ENCODE results near the gene ERCC6L. TPM values are rescaled to one million over a fixed set of nuclear protein-coding genes. Genes with fewer than 3 reads are reported as not detected.

ERCC6L gene
- total RNA-seq: 1 to 10 TPM in 3 of 8 experiments, under 1 TPM in 5; 0.15 to 7.5 (median 0.93) TPM

- Histone ChIP-seq H3K27ac (peak within 1 kb of the TSS in 1 of 2 donors; percentile 15), H3K4me3 (peak within 1 kb of the TSS; percentile 25 to 41 (median 28)), H3K4me1 (replicated peaks in 1 of 2) (no peaks in the 10 kb centered on the region)
- in situ Hi-C loops (cut with MboI; ENCODE audit: low pct_unique_long_range_greater_than_20kb in 2 of 9, low sequenced_read_pairs in 9 of 9, unreplicated experiment in 9 of 9): no loop called here
- peak; percentile 94 to 100 (median 100) for ATAC-seq (replicated peaks in 6 of 8)
- 10 to 28% methylated on average over 4 to 7 of the region's 59 CpGs; no CpG with 5 or more reads in 8 of the 10 experiments for WGBS, 10 experiments
These were observed at the start of gene ERCC6L for GRCh38 chrX:72238721-72239475. Gene ERCC6L, minus strand, starts transcription at chrX:72239027. Its CDS starts 116 bp downstream, at chrX:72238911.

GRCh38 chrX:72282302-72282701 is 43.5 kb upstream of the ERCC6L start:
- Histone ChIP-seq H3K4me1 (replicated peaks in 1 of 2) (no peaks in the 10 kb centered on the region), H3K27ac (no peak overlapping the region), H3K4me3 (no peak overlapping the region)
- in situ Hi-C loops (cut with MboI; ENCODE audit: low pct_unique_long_range_greater_than_20kb in 2 of 9, low sequenced_read_pairs in 9 of 9, unreplicated experiment in 9 of 9): loop anchor here in 1 of 9 experiments (25.0 kb wide), 1 partner anchor 255 kb away; no protein-coding TSS in a partner anchor
- 83 to 100% (median 100%) methylated on average over 1 of the region's 1 CpG; no CpG with 5 or more reads in 5 of the 10 experiments for WGBS, 10 experiments
- ATAC-seq (replicated peaks in 6 of 8): no peak

DNA sequence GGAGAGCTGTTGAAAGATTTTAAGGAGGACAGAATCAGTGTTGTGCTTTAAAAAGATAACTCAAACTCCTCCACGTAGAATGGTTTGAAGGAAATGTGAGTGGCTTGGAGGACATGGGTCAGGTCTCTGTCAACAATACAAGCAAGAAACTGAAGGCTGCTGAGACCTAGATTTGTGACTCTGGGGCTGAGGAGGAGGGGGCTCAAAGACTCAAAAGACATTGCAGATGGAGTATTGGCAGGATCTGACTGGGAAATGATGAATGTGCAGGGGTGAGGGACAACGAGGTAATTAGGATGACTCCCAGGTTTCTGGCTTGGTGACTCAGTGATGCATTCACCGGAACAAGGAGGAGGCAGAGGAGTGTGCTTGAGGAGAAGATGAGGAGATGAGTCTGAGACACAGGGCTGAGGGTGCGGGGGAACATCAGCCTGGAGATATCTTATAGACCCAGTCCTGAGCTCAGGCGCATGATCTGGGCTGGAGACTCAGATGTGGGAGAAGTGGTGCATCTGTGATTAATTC is 41.6 kb upstream of the ERCC6L start:
- Histone ChIP-seq H3K4me3 (no peak overlapping the region), H3K4me1 (replicated peaks in 1 of 2) (peaks cover 2 to 8% of the 10 kb centered on the region in 2 donors), H3K27ac (no peak overlapping the region)
- in situ Hi-C loops (cut with MboI; ENCODE audit: low pct_unique_long_range_greater_than_20kb in 2 of 9, low sequenced_read_pairs in 9 of 9, unreplicated experiment in 9 of 9): loop anchor here in 1 of 9 experiments (25.0 kb wide), 1 partner anchor 257 kb away; no protein-coding TSS in a partner anchor
- WGBS, 10 experiments: 29 to 80% (median 50%) methylated on average over 1 to 3 of the region's 5 CpGs; no CpG with 5 or more reads in 7 of the 10 experiments
- ATAC-seq (replicated peaks in 6 of 8): peak in 3 of 8 experiments; percentile 12 to 40 (median 26)

DNA sequence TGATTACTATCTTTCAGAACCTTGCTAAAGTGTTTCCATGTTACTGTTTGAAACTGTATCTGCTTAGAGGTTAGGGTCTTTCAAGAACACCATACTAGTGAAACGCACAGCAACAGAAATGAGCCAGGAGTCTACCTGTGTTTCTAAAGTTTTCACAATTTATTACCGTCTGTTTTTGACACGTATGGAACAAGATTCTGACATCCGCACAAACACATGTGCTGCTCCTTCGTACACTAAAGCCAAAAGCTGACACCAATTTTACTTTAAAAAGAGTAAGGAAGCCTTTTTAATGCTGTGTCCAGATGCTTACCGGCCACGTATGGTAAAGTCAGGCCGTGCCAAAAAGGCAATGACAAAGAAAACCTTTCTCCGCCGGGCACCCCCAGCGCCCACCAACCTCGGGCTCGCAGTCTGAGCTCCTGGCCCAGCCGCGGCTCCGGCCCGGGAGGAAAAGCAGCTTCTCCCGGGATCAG is 37.7 kb upstream of the ERCC6L start:
- Histone ChIP-seq H3K4me1 (replicated peaks in 1 of 2) (peaks cover 3 to 15% of the 10 kb centered on the region in 2 donors), H3K27ac (peak overlapping the region; percentile 43 to 91), H3K4me3 (peak overlapping the region; percentile 49 to 90 (median 74))
- ATAC-seq (replicated peaks in 6 of 8): no peak
- WGBS, 10 experiments: 0 to 28% (median 0%) methylated on average over 1 to 8 of the region's 18 CpGs; no CpG with 5 or more reads in 5 of the 10 experiments
- in situ Hi-C loops (cut with MboI; ENCODE audit: low pct_unique_long_range_greater_than_20kb in 2 of 9, low sequenced_read_pairs in 9 of 9, unreplicated experiment in 9 of 9): loop anchor here in 1 of 9 experiments (25.0 kb wide), 1 partner anchor 261 kb away; no protein-coding TSS in a partner anchor

GRCh38 chrX:72274526-72274925 is 35.7 kb upstream of the ERCC6L start:
- Histone ChIP-seq H3K4me3 (no peak overlapping the region), H3K27ac (no peak overlapping the region), H3K4me1 (replicated peaks in 1 of 2) (peaks cover 3 to 15% of the 10 kb centered on the region in 2 donors)
- ATAC-seq (replicated peaks in 6 of 8): no peak
- in situ Hi-C loops (cut with MboI; ENCODE audit: low pct_unique_long_range_greater_than_20kb in 2 of 9, low sequenced_read_pairs in 9 of 9, unreplicated experiment in 9 of 9): no loop called here
- 17 to 83% (median 62%) methylated on average over 1 to 5 of the region's 5 CpGs; no CpG with 5 or more reads in 6 of the 10 experiments for WGBS, 10 experiments

DNA sequence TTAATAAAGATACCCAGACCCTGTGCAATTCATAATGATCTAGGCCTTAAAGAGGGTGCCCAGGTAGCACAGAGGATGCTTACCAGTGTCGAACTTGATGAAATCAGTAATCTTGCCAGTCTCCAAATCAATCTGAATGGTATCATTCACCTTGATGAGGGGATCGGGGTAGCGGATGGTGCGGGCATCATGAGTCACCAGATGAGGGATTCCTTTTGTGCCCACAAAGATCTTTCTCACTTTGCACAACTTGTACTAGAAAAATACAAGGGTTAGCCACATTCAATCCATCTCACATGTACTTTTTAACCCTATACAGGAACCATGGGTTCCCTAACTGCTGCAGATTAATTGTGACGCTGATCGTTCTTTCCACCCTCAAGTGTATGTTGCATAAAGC is 34.9 kb upstream of the ERCC6L start:
- in situ Hi-C loops (cut with MboI; ENCODE audit: low pct_unique_long_range_greater_than_20kb in 2 of 9, low sequenced_read_pairs in 9 of 9, unreplicated experiment in 9 of 9): no loop called here
- 68 to 86% (median 79%) methylated on average over 1 to 5 of the region's 6 CpGs; no CpG with 5 or more reads in 7 of the 10 experiments for WGBS, 10 experiments
- Histone ChIP-seq H3K27ac (no peak overlapping the region), H3K4me1 (replicated peaks in 1 of 2) (peaks cover 3 to 15% of the 10 kb centered on the region in 2 donors), H3K4me3 (no peak overlapping the region)
- no peak for ATAC-seq (replicated peaks in 6 of 8)

DNA sequence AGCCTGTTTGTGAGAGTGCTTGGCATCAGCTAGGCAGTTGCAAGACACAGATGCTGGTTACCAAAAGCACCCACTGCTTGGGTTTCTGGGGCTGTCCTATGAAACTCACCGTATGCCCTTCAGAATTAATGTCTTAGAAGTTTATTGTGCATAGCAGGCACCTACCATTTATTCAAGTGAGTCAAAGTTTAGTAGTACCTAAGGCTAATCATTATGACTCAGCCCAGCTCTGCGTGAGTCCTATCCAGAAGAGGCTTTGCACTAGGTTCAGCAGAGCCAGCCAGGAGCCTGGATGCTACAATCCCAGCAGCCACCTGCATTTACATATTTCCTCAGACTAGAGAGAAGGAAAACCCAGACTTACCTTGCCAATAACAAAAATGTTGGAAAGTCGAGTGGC is 34.0 kb upstream of the ERCC6L start:
- Histone ChIP-seq H3K4me3 (no peak overlapping the region), H3K4me1 (replicated peaks in 1 of 2) (peaks cover 3 to 15% of the 10 kb centered on the region in 2 donors), H3K27ac (no peak overlapping the region)
- peak in 1 of 8 experiments; percentile 10 for ATAC-seq (replicated peaks in 6 of 8)
- in situ Hi-C loops (cut with MboI; ENCODE audit: low pct_unique_long_range_greater_than_20kb in 2 of 9, low sequenced_read_pairs in 9 of 9, unreplicated experiment in 9 of 9): no loop called here
- WGBS, 10 experiments: 29 to 100% (median 80%) methylated on average over 1 to 2 of the region's 3 CpGs; no CpG with 5 or more reads in 7 of the 10 experiments

DNA sequence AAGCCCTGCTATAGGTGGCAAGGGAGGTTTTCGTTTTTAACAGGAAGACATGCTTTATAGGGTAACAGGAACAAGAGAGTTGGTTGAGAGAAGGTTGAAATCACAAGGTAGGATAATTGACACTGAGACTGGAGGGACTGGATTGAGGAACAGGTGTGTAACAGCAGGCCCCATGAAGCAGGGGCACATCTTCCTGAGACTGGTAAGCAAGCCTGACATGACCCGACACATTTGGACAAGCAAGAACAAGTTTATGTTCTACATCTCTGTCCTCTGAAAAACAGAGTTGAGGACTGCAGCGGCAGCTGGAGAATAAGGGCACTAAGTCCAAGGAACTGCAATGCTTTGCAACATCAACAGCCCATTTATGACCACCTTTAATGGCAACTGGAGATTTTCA is 33.0 kb upstream of the ERCC6L start:
- H3K4me1 ChIP-seq (replicated peaks in 1 of 2): peaks cover 3 to 15% of the 10 kb centered on the region in 2 donors
- H3K4me3 ChIP-seq: no peak overlapping the region
- ATAC-seq (replicated peaks in 6 of 8): no peak
- in situ Hi-C loops (cut with MboI; ENCODE audit: low pct_unique_long_range_greater_than_20kb in 2 of 9, low sequenced_read_pairs in 9 of 9, unreplicated experiment in 9 of 9): no loop called here
- 0 to 100% (median 23%) methylated on average over 1 to 3 of the region's 3 CpGs; no CpG with 5 or more reads in 6 of the 10 experiments for WGBS, 10 experiments
- H3K27ac ChIP-seq: no peak overlapping the region

- 17 to 80% (median 53%) methylated on average over 1 to 2 of the region's 3 CpGs; no CpG with 5 or more reads in 7 of the 10 experiments for WGBS, 10 experiments
- ATAC-seq (replicated peaks in 6 of 8): no peak
- H3K27ac ChIP-seq: no peak overlapping the region
- in situ Hi-C loops (cut with MboI; ENCODE audit: low pct_unique_long_range_greater_than_20kb in 2 of 9, low sequenced_read_pairs in 9 of 9, unreplicated experiment in 9 of 9): no loop called here
- H3K4me3 ChIP-seq: no peak overlapping the region
- H3K4me1 ChIP-seq (replicated peaks in 1 of 2): peaks cover 3 to 15% of the 10 kb centered on the region in 2 donors
These were observed 32.4 kb upstream of the ERCC6L start for GRCh38 chrX:72271091-72271788.

- in situ Hi-C loops (cut with MboI; ENCODE audit: low pct_unique_long_range_greater_than_20kb in 2 of 9, low sequenced_read_pairs in 9 of 9, unreplicated experiment in 9 of 9): no loop called here
- H3K4me3 ChIP-seq: no peak overlapping the region
- H3K4me1 ChIP-seq (replicated peaks in 1 of 2): peaks cover 1 to 7% of the 10 kb centered on the region in 2 donors
- no peak for ATAC-seq (replicated peaks in 6 of 8)
- 75 to 80% methylated on average over 1 to 2 of the region's 5 CpGs; no CpG with 5 or more reads in 8 of the 10 experiments for WGBS, 10 experiments
- H3K27ac ChIP-seq: no peak overlapping the region
These were observed 31.6 kb upstream of the ERCC6L start for GRCh38 chrX:72270316-72270866.

- no peak overlapping the region for H3K4me3 ChIP-seq
- H3K27ac ChIP-seq: no peak overlapping the region
- H3K4me1 ChIP-seq (replicated peaks in 1 of 2): peaks cover 0 to under 1% of the 10 kb centered on the region in 2 donors
- in situ Hi-C loops (cut with MboI; ENCODE audit: low pct_unique_long_range_greater_than_20kb in 2 of 9, low sequenced_read_pairs in 9 of 9, unreplicated experiment in 9 of 9): no loop called here
- ATAC-seq (replicated peaks in 6 of 8): peak in 2 of 8 experiments; percentile 29 to 66
- WGBS, 10 experiments: 28 to 100% (median 70%) methylated on average over 1 to 3 of the region's 3 CpGs; no CpG with 5 or more reads in 6 of the 10 experiments
These were observed 30.9 kb upstream of the ERCC6L start for GRCh38 chrX:72269671-72270251.
